HEK293 (cell line): ENCODE data around the gene PHF21A.

ENCODE experiments used
- CTCF ChIA-PET: fragments of 350-600 bp; formaldehyde crosslinking; extraction: SDS; loops from one replicate; lab custom pipeline; 2021; ENCODE audit warnings: antibody characterized with exemption; lab: Yijun Ruan, JAX
- POLR2A ChIA-PET: fragments of 300-600 bp; formaldehyde crosslinking; extraction: SDS; loops from one replicate; lab custom pipeline; 2020; ENCODE audit warnings: antibody characterized with exemption, inconsistent platforms; lab: Yijun Ruan, JAX
- H3K27ac ChIP-seq: fragments of 200-500 bp; sonication (Bioruptor generic); 2 replicates; pipeline ENCODE4 v1.5.1; 2014; ENCODE audit warnings: low read depth, low read length, control low read depth, inconsistent platforms; ENCODE audit errors: extremely low read depth
- H3K36me3 ChIP-seq, 2 experiments: fragments of 200-500 bp in 1 of 2; sonication (Bioruptor generic) in 1 of 2; 1 replicate in 1 of 2; 2 replicates in 1 of 2; pipeline ENCODE4 v1.5.1; 2014 to 2017; ENCODE audit warnings: inconsistent platforms in 2 of 2, low read length in 2 of 2; ENCODE audit not compliant: control insufficient read depth in 2 of 2, insufficient read depth in 1 of 2
- H3K4me1 ChIP-seq: fragments of 200-500 bp; sonication (Bioruptor generic); 2 replicates; pipeline ENCODE4 v1.5.1; 2014; ENCODE audit warnings: mild to moderate bottlenecking, low read length, inconsistent platforms; ENCODE audit not compliant: control insufficient read depth, insufficient read depth
- H3K4me3 ChIP-seq: 2 replicates; pipeline ENCODE4 v1.5.1; 2011; ENCODE audit warnings: low read depth, mild to moderate bottlenecking, control low read depth, low read length, moderate library complexity
- H3K9me3 ChIP-seq: fragments of 200-500 bp; sonication (Bioruptor generic); 2 replicates; pipeline ENCODE4 v1.5.1; 2014; ENCODE audit warnings: low read depth, low read length, inconsistent platforms; ENCODE audit not compliant: control insufficient read depth, insufficient read depth
- HOXA7 ChIP-seq: sonication (generic); formaldehyde crosslinking; IDR thresholded peaks from 2 replicates; pipeline ENCODE4 v1.8.1; 2022; ENCODE audit warnings: missing genetic modification reagents, borderline replicate concordance
- HOXD13 ChIP-seq: sonication (generic); formaldehyde crosslinking; IDR thresholded peaks from 2 replicates; pipeline ENCODE4 v1.8.0; 2022; ENCODE audit warnings: missing genetic modification reagents, borderline replicate concordance
- SCRT1 ChIP-seq: fragments of 450-650 bp; formaldehyde crosslinking; IDR thresholded peaks from 2 replicates; pipeline ENCODE4 v1.5.1; 2016; ENCODE audit warnings: missing biosample characterization, missing genetic modification characterization, borderline replicate concordance
- ZBTB21 ChIP-seq: fragments of 450-650 bp; formaldehyde crosslinking; IDR thresholded peaks from 2 replicates; pipeline ENCODE4 v1.5.1; 2017; ENCODE audit warnings: missing biosample characterization, missing genetic modification characterization
- ZBTB49 ChIP-seq: fragments of 450-650 bp; formaldehyde crosslinking; IDR thresholded peaks from 2 replicates; pipeline ENCODE4 v1.5.1; 2016; ENCODE audit warnings: missing biosample characterization, missing genetic modification characterization, low read depth
- ZBTB8A ChIP-seq: fragments of 450-650 bp; formaldehyde crosslinking; IDR thresholded peaks from 2 replicates; pipeline ENCODE4 v1.5.1; 2016; ENCODE audit warnings: missing biosample characterization, missing genetic modification characterization
- ZFHX2 ChIP-seq: fragments of 450-650 bp; formaldehyde crosslinking; conservative IDR thresholded peaks from 2 replicates; pipeline ENCODE4 v1.5.1; 2016; ENCODE audit warnings: missing biosample characterization, missing genetic modification characterization
- ZNF112 ChIP-seq: fragments of 450-650 bp; formaldehyde crosslinking; IDR thresholded peaks from 2 replicates; pipeline ENCODE4 v1.5.0; 2017; ENCODE audit warnings: missing biosample characterization, missing genetic modification characterization
- ZNF174 ChIP-seq: fragments of 450-650 bp; formaldehyde crosslinking; IDR thresholded peaks from 2 replicates; pipeline ENCODE4 v1.5.0; 2017; ENCODE audit warnings: missing biosample characterization, mild to moderate bottlenecking, missing genetic modification characterization
- ZNF280D ChIP-seq: fragments of 450-650 bp; formaldehyde crosslinking; IDR thresholded peaks from 2 replicates; pipeline ENCODE4 v1.5.1; 2016; ENCODE audit warnings: missing biosample characterization, missing genetic modification characterization
- ZNF521 ChIP-seq: fragments of 450-650 bp; formaldehyde crosslinking; IDR thresholded peaks from 2 replicates; pipeline ENCODE4 v1.5.1; 2017; ENCODE audit warnings: missing biosample characterization, mild to moderate bottlenecking, missing genetic modification characterization
- ZNF610 ChIP-seq: fragments of 450-650 bp; formaldehyde crosslinking; IDR thresholded peaks from 2 replicates; pipeline ENCODE4 v1.5.1; 2016; ENCODE audit warnings: missing biosample characterization, missing genetic modification characterization, borderline replicate concordance
- ZNF621 ChIP-seq: fragments of 450-650 bp; formaldehyde crosslinking; IDR thresholded peaks from 2 replicates; pipeline ENCODE4 v1.5.1; 2017; ENCODE audit warnings: missing biosample characterization, missing genetic modification characterization
- ZNF624 ChIP-seq: fragments of 450-650 bp; formaldehyde crosslinking; IDR thresholded peaks from 2 replicates; pipeline ENCODE4 v1.5.1; 2017; ENCODE audit warnings: missing biosample characterization, missing genetic modification characterization
- TF ChIP-seq, protein P1 (sequence below): fragments of 450-650 bp; formaldehyde crosslinking; IDR thresholded peaks from 2 replicates; pipeline ENCODE4 v1.5.1; 2016; ENCODE audit warnings: missing biosample characterization, missing genetic modification characterization, borderline replicate concordance

PHF21A gene

GRCh38 chr11:45927684-45928413, 193.4 kb downstream of the PHF21A start:
- Histone ChIP-seq H3K4me3 (no peak overlapping the region), H3K27ac (no peak overlapping the region), H3K9me3 (no peaks in the 10 kb centered on the region), H3K4me1 (no peaks in the 10 kb centered on the region), H3K36me3 (peaks cover 0 to 23% of the 10 kb centered on the region in 2 experiments; a peak in 1 of 3 replicates)
- TF ChIP-seq ZNF610 (no peak), SCRT1 (peak; percentile 63; the same call in 1 of the 2 replicates)
- POLR2A ChIA-PET: interaction anchor here (0.9 to 1.1 kb wide), 2 partner anchors 23 to 56 kb away, joined by 3 read pairs; no protein-coding TSS in a partner anchor
- CTCF ChIA-PET: interaction anchor here (0.7 to 2.4 kb wide), 3 partner anchors 37 to 172 kb away, joined by 3 to 7 read pairs (median 5); no protein-coding TSS in a partner anchor

DNA sequence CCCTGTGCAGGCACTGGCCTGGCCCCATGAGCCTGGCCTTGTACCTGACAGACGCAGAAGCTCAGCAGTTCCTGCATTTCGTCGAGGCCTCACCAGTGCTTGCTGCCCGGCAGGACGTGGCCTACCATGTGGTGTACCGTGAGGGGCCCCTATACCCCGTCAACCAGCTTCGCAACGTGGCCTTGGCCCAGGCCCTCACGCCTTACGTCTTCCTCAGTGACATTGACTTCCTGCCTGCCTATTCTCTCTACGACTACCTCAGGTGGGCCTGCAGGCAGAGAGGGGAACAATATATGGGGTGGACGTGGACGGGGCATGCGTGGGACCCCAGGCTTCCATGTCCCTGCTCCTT, 193.9 kb downstream of the PHF21A start:
- ChIA-PET POLR2A (interaction anchor here (0.6 to 1.1 kb wide), 2 partner anchors 15 to 23 kb away, joined by 3 read pairs; no protein-coding TSS in a partner anchor), CTCF (interaction anchor here (1.8 to 2.4 kb wide), 2 partner anchors 38 to 55 kb away, joined by 5 to 7 read pairs; no protein-coding TSS in a partner anchor)
- Histone ChIP-seq H3K4me3 (no peak overlapping the region), H3K4me1 (no peaks in the 10 kb centered on the region), H3K27ac (no peak overlapping the region), H3K36me3 (peaks cover 0 to 22% of the 10 kb centered on the region in 2 experiments; a peak in 1 of 3 replicates), H3K9me3 (no peaks in the 10 kb centered on the region)
- no peak for TF ChIP-seq ZNF624 (tag by site-specific recombination)
- TF ChIP-seq HOXA7: no peak
- no peak for TF ChIP-seq ZNF621
- no peak for TF ChIP-seq ZNF174 (tag by site-specific recombination)
- TF ChIP-seq, protein P1, sequence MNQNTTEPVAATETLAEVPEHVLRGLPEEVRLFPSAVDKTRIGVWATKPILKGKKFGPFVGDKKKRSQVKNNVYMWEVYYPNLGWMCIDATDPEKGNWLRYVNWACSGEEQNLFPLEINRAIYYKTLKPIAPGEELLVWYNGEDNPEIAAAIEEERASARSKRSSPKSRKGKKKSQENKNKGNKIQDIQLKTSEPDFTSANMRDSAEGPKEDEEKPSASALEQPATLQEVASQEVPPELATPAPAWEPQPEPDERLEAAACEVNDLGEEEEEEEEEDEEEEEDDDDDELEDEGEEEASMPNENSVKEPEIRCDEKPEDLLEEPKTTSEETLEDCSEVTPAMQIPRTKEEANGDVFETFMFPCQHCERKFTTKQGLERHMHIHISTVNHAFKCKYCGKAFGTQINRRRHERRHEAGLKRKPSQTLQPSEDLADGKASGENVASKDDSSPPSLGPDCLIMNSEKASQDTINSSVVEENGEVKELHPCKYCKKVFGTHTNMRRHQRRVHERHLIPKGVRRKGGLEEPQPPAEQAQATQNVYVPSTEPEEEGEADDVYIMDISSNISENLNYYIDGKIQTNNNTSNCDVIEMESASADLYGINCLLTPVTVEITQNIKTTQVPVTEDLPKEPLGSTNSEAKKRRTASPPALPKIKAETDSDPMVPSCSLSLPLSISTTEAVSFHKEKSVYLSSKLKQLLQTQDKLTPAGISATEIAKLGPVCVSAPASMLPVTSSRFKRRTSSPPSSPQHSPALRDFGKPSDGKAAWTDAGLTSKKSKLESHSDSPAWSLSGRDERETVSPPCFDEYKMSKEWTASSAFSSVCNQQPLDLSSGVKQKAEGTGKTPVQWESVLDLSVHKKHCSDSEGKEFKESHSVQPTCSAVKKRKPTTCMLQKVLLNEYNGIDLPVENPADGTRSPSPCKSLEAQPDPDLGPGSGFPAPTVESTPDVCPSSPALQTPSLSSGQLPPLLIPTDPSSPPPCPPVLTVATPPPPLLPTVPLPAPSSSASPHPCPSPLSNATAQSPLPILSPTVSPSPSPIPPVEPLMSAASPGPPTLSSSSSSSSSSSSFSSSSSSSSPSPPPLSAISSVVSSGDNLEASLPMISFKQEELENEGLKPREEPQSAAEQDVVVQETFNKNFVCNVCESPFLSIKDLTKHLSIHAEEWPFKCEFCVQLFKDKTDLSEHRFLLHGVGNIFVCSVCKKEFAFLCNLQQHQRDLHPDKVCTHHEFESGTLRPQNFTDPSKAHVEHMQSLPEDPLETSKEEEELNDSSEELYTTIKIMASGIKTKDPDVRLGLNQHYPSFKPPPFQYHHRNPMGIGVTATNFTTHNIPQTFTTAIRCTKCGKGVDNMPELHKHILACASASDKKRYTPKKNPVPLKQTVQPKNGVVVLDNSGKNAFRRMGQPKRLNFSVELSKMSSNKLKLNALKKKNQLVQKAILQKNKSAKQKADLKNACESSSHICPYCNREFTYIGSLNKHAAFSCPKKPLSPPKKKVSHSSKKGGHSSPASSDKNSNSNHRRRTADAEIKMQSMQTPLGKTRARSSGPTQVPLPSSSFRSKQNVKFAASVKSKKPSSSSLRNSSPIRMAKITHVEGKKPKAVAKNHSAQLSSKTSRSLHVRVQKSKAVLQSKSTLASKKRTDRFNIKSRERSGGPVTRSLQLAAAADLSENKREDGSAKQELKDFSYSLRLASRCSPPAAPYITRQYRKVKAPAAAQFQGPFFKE: no peak
- TF ChIP-seq ZBTB8A (tag by site-specific recombination): no peak
- TF ChIP-seq ZBTB21 (tag by site-specific recombination): no peak
- no peak for TF ChIP-seq ZNF112 (tag by site-specific recombination)
- no peak for TF ChIP-seq ZFHX2 (tag by site-specific recombination)

GRCh38 chr11:45926536-45927331, 194.5 kb downstream of the PHF21A start:
- H3K4me3 ChIP-seq: no peak overlapping the region
- no peak overlapping the region for H3K27ac ChIP-seq
- CTCF ChIA-PET: interaction anchor here (0.5 to 2.4 kb wide), 3 partner anchors 38 to 104 kb away, joined by 4 to 7 read pairs (median 5); no protein-coding TSS in a partner anchor
- H3K36me3 ChIP-seq: peaks cover 0 to 16% of the 10 kb centered on the region in 2 experiments; a peak in 1 of 3 replicates
- H3K9me3 ChIP-seq: no peaks in the 10 kb centered on the region
- POLR2A ChIA-PET: interaction anchor here (0.6 to 2.6 kb wide), 3 partner anchors 13 to 24 kb away, joined by 3 to 6 read pairs (median 3); no protein-coding TSS in a partner anchor
- no peaks in the 10 kb centered on the region for H3K4me1 ChIP-seq
- no peak for TF ChIP-seq ZNF280D
- TF ChIP-seq ZNF521 (tag by site-specific recombination): no peak
- no peak for TF ChIP-seq HOXD13 (CRISPR knock-in tag)
- no peak for TF ChIP-seq ZBTB49 (tag by site-specific recombination)
